Liver (tissue), 3 donors: ENCODE data around the gene DNAJC5G.
"Not testable (repeated sequence)": the region's sequence is repeated elsewhere in the genome, so short reads cannot be mapped to it uniquely, and the experiment has no call there.

Source experiments
- EGR1 ChIP-seq, 2 donors: IDR thresholded peaks; 2 replicates each; pipeline ENCODE4 v1.6.1; 2016 to 2018; ENCODE audit warnings: antibody characterized with exemption in 2 of 2, low read depth in 2 of 2
- JUND ChIP-seq, 2 donors: IDR thresholded peaks; 2 replicates each; pipeline ENCODE4 v1.6.1; 2016; ENCODE audit warnings: antibody characterized with exemption in 2 of 2
- RAD21 ChIP-seq, 2 donors: IDR thresholded peaks; 2 replicates each; pipeline ENCODE4 v1.6.1; 2016; ENCODE audit warnings: antibody characterized with exemption in 2 of 2, mild to moderate bottlenecking in 2 of 2
- YY1 ChIP-seq: IDR thresholded peaks from 2 replicates; pipeline ENCODE4 v1.6.1; 2016; ENCODE audit warnings: antibody characterized with exemption, mild to moderate bottlenecking
- TF ChIP-seq, protein P1 (sequence below): fragments of 150-350 bp; IDR thresholded peaks from 2 replicates; pipeline ENCODE4 v1.5.1; 2017; ENCODE audit warnings: improper control_type of control experiment, low read depth, low read length; ENCODE audit not compliant: missing input control
- TF ChIP-seq, protein P2 (sequence below): IDR thresholded peaks from 2 replicates; pipeline ENCODE4 v1.6.1; 2016; ENCODE audit warnings: antibody characterized with exemption
- TF ChIP-seq, protein P3 (sequence below): IDR thresholded peaks from 2 replicates; pipeline ENCODE4 v1.6.1; 2016; ENCODE audit warnings: antibody characterized with exemption
- donor health status: healthy.
- donor health status: healthy.

DNA sequence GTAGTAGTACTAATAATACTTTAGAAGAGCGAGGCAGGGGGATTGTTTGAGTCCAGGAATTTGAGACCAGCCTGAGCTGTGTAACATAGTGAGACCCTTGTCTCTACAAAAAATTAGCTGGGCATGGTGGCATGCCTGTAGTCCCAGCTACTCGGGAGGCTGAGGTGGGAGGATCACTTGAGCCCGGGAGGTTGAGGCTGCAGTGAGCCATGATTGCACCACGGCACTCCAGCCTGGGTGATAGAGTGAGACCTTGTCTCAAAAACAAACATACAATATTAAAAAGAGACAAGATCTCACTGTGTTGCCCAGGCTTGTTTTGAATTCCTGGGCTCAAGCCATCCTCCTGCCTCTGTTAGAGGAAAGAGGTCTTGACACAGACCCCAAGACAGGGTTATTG, 25.4 kb downstream of the DNAJC5G start:
- TF ChIP-seq, protein P1, sequence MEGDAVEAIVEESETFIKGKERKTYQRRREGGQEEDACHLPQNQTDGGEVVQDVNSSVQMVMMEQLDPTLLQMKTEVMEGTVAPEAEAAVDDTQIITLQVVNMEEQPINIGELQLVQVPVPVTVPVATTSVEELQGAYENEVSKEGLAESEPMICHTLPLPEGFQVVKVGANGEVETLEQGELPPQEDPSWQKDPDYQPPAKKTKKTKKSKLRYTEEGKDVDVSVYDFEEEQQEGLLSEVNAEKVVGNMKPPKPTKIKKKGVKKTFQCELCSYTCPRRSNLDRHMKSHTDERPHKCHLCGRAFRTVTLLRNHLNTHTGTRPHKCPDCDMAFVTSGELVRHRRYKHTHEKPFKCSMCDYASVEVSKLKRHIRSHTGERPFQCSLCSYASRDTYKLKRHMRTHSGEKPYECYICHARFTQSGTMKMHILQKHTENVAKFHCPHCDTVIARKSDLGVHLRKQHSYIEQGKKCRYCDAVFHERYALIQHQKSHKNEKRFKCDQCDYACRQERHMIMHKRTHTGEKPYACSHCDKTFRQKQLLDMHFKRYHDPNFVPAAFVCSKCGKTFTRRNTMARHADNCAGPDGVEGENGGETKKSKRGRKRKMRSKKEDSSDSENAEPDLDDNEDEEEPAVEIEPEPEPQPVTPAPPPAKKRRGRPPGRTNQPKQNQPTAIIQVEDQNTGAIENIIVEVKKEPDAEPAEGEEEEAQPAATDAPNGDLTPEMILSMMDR, result not testable (repeated sequence)
- not testable (repeated sequence) for TF ChIP-seq YY1; RAD21 (IDR thresholded peaks at IDR 0.05); JUND (IDR thresholded peaks at IDR 0.05); EGR1 (IDR thresholded peaks at IDR 0.05; ENCODE audit: low read depth in 2 of 2)
- TF ChIP-seq, protein P2, sequence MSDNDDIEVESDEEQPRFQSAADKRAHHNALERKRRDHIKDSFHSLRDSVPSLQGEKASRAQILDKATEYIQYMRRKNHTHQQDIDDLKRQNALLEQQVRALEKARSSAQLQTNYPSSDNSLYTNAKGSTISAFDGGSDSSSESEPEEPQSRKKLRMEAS, result not testable (repeated sequence)
- TF ChIP-seq, protein P3, sequence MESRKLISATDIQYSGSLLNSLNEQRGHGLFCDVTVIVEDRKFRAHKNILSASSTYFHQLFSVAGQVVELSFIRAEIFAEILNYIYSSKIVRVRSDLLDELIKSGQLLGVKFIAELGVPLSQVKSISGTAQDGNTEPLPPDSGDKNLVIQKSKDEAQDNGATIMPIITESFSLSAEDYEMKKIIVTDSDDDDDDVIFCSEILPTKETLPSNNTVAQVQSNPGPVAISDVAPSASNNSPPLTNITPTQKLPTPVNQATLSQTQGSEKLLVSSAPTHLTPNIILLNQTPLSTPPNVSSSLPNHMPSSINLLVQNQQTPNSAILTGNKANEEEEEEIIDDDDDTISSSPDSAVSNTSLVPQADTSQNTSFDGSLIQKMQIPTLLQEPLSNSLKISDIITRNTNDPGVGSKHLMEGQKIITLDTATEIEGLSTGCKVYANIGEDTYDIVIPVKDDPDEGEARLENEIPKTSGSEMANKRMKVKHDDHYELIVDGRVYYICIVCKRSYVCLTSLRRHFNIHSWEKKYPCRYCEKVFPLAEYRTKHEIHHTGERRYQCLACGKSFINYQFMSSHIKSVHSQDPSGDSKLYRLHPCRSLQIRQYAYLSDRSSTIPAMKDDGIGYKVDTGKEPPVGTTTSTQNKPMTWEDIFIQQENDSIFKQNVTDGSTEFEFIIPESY, result not testable (repeated sequence)
